ENCODE measurements around the gene OTOP1.

GRCh38 chr4:4228356-4228668 lies 1.6 kb upstream of the OTOP1 start:
- TF ChIP-seq CTCF (IDR thresholded peaks at IDR 0.05; ENCODE audit: low read length) = no peak
- no peak for TF ChIP-seq EZH2phosphoT487 (IDR thresholded peaks at IDR 0.05; ENCODE audit: low read length)

Data from MM.1S (cell line).